Lower leg skin (tissue), 3 donors: ENCODE measurements around the gene FBLN1.

Experiments
- CTCF ChIP-seq, 3 donors: fragments of 450-650 bp; IDR thresholded peaks; one replicate each; pipeline ENCODE4 v1.5.1; 2016; ENCODE audit warnings: antibody characterized with exemption in 3 of 3, mild to moderate bottlenecking in 3 of 3, moderate library complexity in 2 of 3
- POLR2A ChIP-seq, 2 donors: fragments of 450-650 bp; IDR thresholded peaks; one replicate each; pipeline ENCODE4 v1.6.1; 2016 to 2017; ENCODE audit warnings: antibody characterized with exemption in 2 of 2, mild to moderate bottlenecking in 1 of 2, moderate library complexity in 1 of 2

GRCh38 chr22:45506816-45507360 is 4.2 kb downstream of the FBLN1 start:
- TF ChIP-seq CTCF (IDR thresholded peaks at IDR 0.05), result no peak
- TF ChIP-seq POLR2A (IDR thresholded peaks at IDR 0.05), result no peak
